ENCODE measurements around the gene DOCK3. TPM values are rescaled to one million over a fixed set of nuclear protein-coding genes. Genes with fewer than 3 reads are reported as not detected.

The DOCK3 gene
- total and polyA plus RNA-seq, 10 of the 15 experiments (the other 5 are each of a cell fraction or from before 2014, with no cell fraction given), result 0.02 to 0.52 (median 0.04) TPM; not detected in 5

DNA sequence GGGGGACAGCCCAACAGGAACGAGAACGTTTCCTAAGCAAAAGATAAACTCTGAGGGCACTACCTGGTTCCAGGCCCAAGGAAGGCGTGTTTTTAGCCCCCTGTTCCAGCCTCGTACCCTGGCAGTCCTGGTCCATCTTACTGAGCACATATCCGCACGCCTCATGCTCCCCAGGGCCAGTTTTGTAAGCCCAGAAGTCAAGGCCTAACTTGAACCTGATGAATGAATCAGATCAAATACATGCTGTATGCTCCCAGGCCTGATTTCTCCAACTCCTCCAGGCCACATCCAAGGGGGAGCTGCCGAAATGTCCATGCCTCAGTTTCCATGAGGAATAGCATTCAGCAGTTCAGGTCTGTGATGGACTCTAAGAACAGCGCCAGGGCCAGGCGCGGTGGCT, 14.3 kb upstream of the DOCK3 start:
- intact Hi-C loops (cut with micrococcal nuclease; ENCODE audit: unreplicated experiment) (no loop called here), in situ Hi-C loops (cut with MboI) (no loop called here)
- FAIRE-seq, result no peak
- Histone ChIP-seq H3K9ac (ENCODE audit: control insufficient read depth, insufficient read depth, low read length) (no peak overlapping the region), H3K79me2 (ENCODE audit: control insufficient read depth, insufficient read depth, low read length) (no peaks in the 10 kb centered on the region), H3K9me3 (replicated peaks; ENCODE audit: control insufficient read depth, insufficient read depth, low read length) (no peaks in the 10 kb centered on the region), H3K4me1 (ENCODE audit: control insufficient read depth, insufficient read depth, low read length) (no peaks in the 10 kb centered on the region), H3K4me2 (ENCODE audit: control insufficient read depth, insufficient read depth) (no peak overlapping the region), H3K4me3 (no peak overlapping the region), H2AFZ (ENCODE audit: control insufficient read depth, low read depth, low read length) (no peak overlapping the region), H4K20me1 (ENCODE audit: control insufficient read depth, insufficient read depth) (no peaks in the 10 kb centered on the region), H3K27ac (ENCODE audit: control insufficient read depth, insufficient read depth) (no peak overlapping the region), H3K27me3 (replicated peaks in 1 of 2; ENCODE audit: control insufficient read depth in 2 of 2, insufficient read depth in 2 of 2, low read length in 1 of 2) (peaks cover 0 to under 1% of the 10 kb centered on the region in 2 experiments), H3K36me3 (ENCODE audit: control insufficient read depth in 2 of 2, insufficient read depth in 2 of 2, low read length in 1 of 2) (no peaks in the 10 kb centered on the region)
- WGBS (ENCODE audit: insufficient coverage, insufficient replicate concordance, low lambda C conversion rate, missing lambda C conversion rate), result 58% methylated on average over 9 of the region's 10 CpGs
- ChIA-PET POLR2A (no interaction called here), RAD21 (ENCODE audit: unreplicated experiment) (no interaction called here), SMC1A (ENCODE audit: uncharacterized antibody, unreplicated experiment) (no interaction called here), CTCF (no interaction called here)
- ATAC-seq, result no peak
- no TSS peak for BruUV-seq (replicated peaks)
- no peak for TF ChIP-seq LARP7 (IDR thresholded peaks at IDR 0.05)
- TF ChIP-seq, protein P1, sequence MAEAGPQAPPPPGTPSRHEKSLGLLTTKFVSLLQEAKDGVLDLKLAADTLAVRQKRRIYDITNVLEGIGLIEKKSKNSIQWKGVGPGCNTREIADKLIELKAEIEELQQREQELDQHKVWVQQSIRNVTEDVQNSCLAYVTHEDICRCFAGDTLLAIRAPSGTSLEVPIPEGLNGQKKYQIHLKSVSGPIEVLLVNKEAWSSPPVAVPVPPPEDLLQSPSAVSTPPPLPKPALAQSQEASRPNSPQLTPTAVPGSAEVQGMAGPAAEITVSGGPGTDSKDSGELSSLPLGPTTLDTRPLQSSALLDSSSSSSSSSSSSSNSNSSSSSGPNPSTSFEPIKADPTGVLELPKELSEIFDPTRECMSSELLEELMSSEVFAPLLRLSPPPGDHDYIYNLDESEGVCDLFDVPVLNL (IDR thresholded peaks at IDR 0.05; ENCODE audit: low read depth, low read length), result no peak
- TF ChIP-seq STAT3 (IDR thresholded peaks at IDR 0.05; ENCODE audit: low read depth, low read length), result no peak
- no peak for DNase-seq (ENCODE audit: low read depth, low spot score)

DNA sequence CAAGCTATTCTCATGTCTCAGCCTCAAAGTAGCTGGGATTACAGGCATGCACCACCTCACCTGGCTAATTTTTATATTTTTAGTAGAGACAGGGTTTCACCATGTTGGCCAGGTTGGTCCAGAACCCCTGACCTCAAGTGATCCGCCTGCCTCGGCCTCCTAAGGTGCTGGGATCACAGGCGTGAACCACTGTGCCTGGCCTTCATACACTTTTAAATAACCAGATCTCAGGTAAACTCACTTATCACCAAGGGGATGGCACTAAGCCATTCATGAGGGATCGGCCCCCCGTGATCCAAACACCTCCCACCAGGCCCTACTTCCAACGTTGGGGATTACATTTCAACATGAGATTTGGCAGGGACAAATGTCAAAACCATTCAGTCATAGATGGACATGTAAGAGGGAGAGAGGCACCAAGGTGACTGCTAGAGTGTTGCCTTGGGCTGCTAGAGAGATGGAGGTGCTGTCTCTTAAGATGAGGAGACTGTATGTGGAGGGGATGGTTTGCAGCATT, 13.3 kb upstream of the DOCK3 start:
- intact Hi-C loops (cut with micrococcal nuclease; ENCODE audit: unreplicated experiment) (no loop called here), in situ Hi-C loops (cut with MboI) (no loop called here)
- H3K27me3 ChIP-seq (replicated peaks in 1 of 2; ENCODE audit: control insufficient read depth in 2 of 2, insufficient read depth in 2 of 2, low read length in 1 of 2), result peaks cover 0 to 3% of the 10 kb centered on the region in 2 experiments; a peak in 3 of 4 replicates
- H3K79me2 ChIP-seq (ENCODE audit: control insufficient read depth, insufficient read depth, low read length), result no peaks in the 10 kb centered on the region
- H3K9me3 ChIP-seq (replicated peaks; ENCODE audit: control insufficient read depth, insufficient read depth, low read length), result no peaks in the 10 kb centered on the region
- H3K27ac ChIP-seq (ENCODE audit: control insufficient read depth, insufficient read depth), result no peak overlapping the region
- no peak for FAIRE-seq
- H2AFZ ChIP-seq (ENCODE audit: control insufficient read depth, low read depth, low read length), result no peak overlapping the region
- ChIA-PET RAD21 (ENCODE audit: unreplicated experiment) (no interaction called here), SMC1A (ENCODE audit: uncharacterized antibody, unreplicated experiment) (no interaction called here), POLR2A (no interaction called here), CTCF (no interaction called here)
- no peaks in the 10 kb centered on the region for H3K36me3 ChIP-seq (ENCODE audit: control insufficient read depth in 2 of 2, insufficient read depth in 2 of 2, low read length in 1 of 2)
- H4K20me1 ChIP-seq (ENCODE audit: control insufficient read depth, insufficient read depth), result no peaks in the 10 kb centered on the region
- BruUV-seq (replicated peaks), result no TSS peak
- under 1% methylated on average over 6 of the region's 6 CpGs for WGBS (ENCODE audit: insufficient coverage, insufficient replicate concordance, low lambda C conversion rate, missing lambda C conversion rate)
- no peak for ATAC-seq
- no peak overlapping the region for H3K9ac ChIP-seq (ENCODE audit: control insufficient read depth, insufficient read depth, low read length)
- no peaks in the 10 kb centered on the region for H3K4me1 ChIP-seq (ENCODE audit: control insufficient read depth, insufficient read depth, low read length)
- no peak overlapping the region for H3K4me3 ChIP-seq
- no peak for DNase-seq (ENCODE audit: low read depth, low spot score)
- no peak overlapping the region for H3K4me2 ChIP-seq (ENCODE audit: control insufficient read depth, insufficient read depth)
- TF ChIP-seq GABPA (IDR thresholded peaks at IDR 0.05; ENCODE audit: low read depth) (no peak), NFYA (IDR thresholded peaks at IDR 0.05; ENCODE audit: borderline replicate concordance, low read depth, low read length) (no peak), CBX5 (IDR thresholded peaks at IDR 0.05; ENCODE audit: low read depth) (no peak), YY1 (IDR thresholded peaks at IDR 0.05; ENCODE audit: low read depth, low read length) (no peak), ZBTB11 (CRISPR knock-in tag; IDR thresholded peaks at IDR 0.05) (no peak), ZBTB40 (IDR thresholded peaks at IDR 0.05; ENCODE audit: borderline replicate concordance) (no peak), TCF7 (IDR thresholded peaks at IDR 0.05; ENCODE audit: borderline replicate concordance) (no peak)
